GM21529 (cell line): ENCODE results near the gene ATP5F1A.

Experiments used
- ATAC-seq: cut with Tn5 transposase; IDR thresholded peaks from one replicate; pipeline ENCODE4 v1.9.1; 2021; ENCODE audit not compliant: unreplicated experiment

Gene ATP5F1A

DNA sequence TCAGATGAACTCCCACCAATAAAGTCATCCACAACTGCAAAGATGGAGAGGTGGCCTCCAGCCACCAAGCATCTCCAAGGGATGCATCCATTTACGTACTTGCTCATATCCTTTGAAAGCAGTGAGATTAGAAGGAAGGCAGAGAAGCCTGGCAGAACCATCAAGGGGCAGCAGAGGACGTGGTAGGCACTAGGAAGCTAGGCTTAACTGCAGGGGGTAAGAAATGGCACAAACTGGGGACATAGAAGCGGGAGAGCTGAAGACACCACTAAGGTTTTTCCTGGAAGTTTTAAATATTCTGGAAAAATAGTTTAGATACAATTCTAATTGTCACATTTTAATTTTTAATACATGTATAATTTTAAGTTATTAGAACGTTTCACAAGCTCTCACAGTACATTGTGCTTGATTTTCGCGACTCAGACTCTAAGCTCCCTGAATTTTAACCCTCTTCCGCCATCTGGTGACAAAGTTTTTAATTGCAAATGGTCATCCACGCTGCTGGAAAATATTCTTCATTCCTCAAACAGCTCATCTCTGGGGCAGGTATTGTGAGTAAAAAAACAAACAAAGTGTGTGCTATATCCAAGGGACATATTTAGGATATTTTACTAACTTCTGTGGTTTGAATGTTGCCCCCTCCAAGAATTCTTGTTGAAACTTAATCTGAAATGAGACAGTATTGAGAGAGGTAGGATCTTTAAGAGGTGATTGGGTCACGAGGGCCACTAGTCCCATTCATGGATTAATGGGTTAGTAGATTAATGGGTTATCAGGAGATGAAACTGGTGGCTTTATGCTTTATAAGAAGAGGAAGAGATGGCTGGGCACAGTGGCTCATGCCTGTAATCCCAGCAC, 24.4 kb downstream of the ATP5F1A start:
- ATAC-seq = peak; percentile 35

GRCh38 chr18:46072959-46073358, 25.1 kb downstream of the ATP5F1A start:
- ATAC-seq = no peak

- no peak for ATAC-seq
These were observed 25.7 kb downstream of the ATP5F1A start for GRCh38 chr18:46072376-46072867.

- peak; percentile 62 for ATAC-seq
These were observed 26.3 kb downstream of the ATP5F1A start, which contains the start of gene PSTPIP2 for GRCh38 chr18:46071653-46072375. PSTPIP2 (minus strand) TSS chr18:46072260; CDS start chr18:46072188, 72 bp downstream.

DNA sequence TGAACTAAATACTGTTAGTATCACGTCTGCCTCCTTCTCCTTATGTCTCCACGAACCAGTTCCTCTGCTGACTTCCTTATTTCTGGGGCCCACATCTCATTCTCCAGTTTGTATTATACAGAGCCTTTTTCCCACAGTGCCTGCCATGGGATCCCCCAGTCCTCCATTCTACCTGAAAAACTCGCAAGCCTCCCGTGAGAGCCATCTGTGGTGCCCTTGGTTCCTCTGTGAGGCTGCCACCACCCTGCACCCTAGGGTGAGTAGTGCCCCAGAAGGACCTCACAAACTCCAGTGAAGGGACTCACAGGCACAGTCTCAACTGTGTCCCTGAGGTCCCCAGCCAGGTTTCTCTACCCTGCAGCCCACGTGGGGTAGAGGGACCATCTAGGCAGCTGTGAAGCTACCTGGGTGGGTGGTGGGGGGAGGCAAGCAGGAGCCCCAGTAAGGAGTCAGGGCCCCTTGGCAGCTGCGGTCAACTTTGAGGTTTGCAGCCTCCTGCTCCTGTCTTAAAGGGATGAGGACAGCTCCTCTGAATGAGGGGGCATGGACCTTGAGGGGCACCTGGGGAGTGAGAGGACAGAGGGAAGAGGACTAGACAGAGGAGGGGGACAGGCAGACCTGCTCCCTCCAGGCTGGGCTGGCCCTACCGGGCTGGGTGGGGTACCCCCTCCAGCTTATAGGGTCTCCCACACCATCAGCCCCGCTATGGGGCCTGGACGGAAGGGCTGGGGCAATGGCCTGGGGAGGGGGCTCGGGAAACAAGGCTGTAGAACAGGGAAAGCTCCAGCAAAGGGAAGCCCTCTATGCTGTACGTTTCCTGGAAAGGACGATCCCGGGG, 27.1 kb downstream of the ATP5F1A start:
- no peak for ATAC-seq

GRCh38 chr18:46070232-46070631, 27.9 kb downstream of the ATP5F1A start:
- ATAC-seq = no peak

GRCh38 chr18:46069524-46069923, 28.6 kb downstream of the ATP5F1A start:
- no peak for ATAC-seq

DNA sequence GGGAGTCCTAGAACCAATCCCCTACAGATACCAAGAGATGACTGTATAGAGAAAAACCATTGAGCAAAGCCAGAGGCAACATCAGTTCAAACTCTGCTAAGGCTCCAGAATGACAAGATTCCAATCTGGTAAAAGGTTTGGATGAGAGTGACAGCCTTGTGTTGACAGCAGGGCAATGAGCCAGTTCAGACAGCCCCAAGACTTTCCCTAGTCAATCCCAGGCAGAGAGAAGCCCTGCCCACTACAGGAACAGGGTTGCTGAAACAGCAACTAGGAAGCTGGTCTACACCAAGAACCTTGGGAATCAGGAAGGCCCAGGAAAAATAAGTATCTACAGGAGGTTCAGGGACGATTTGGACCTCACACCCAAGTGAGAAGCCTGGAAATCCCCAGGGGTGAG, 29.3 kb downstream of the ATP5F1A start:
- ATAC-seq = no peak

DNA sequence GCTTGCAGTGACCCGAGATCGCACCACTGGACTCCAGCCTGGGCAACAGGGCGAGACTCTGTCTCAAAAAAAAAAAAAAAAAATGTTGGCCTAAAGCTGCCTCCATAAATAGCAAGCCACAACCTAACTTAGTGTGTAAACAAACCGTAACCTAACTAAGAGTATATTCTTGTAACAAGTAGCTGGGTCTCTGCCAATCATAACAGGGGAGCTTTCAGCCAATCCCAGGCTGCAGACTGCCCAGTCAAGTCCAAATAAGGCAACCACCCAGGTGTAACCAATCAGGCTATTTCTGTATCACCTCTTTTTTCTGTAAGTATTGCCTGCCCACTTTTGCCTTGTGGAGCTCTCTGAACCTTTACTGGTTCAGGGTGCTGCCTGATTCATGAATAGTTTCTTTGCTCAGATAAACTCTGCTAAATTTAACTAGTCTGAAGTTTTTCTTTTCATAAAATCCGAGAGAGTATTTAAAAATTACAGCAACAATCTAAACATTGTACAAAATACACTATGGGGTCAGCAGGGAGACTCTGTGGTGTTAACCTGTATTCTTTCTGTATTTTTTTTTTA, 30.6 kb downstream of the ATP5F1A start:
- ATAC-seq = no peak

DNA sequence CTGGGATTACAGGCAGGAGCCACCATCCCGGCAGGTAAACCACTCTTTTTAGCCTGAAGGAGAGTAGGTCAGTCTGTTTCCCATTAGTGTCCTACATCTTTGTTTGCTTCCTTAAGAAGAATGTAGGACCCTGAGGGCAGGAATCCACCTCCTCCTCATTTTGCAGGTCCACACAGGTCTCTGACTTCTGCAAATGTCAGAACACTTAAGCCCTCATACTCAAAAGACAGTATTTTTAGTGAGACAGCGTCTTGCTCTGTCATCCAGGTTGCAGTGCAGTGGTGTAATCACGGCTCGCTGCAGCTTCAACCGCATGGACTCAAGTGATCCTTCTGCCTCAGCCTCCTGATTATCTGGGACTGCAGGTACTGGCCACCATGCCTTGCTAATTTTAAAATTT, 35.3 kb downstream of the ATP5F1A start:
- ATAC-seq = no peak

GRCh38 chr18:46061796-46062195, 36.3 kb downstream of the ATP5F1A start:
- no peak for ATAC-seq

DNA sequence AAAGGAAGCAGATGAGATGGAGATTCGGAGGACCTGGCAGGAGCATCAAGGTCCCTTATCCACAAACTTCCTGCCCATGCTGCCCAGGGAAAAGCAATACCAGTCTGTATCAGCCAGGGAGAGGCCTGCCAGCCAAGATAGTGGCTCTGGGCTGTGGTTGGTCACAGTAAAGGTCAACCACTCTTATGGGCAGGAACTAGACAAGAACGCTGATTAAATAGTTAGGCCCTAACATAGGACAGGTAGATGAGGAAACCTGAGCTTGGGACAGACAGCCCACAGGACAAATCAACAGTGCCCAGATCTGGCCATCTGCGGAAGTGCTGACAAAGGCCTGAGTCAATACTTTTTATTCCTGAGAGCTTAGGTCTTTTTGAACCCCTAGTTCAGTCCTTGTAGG, 36.7 kb downstream of the ATP5F1A start:
- ATAC-seq = no peak

- no peak for ATAC-seq
These were observed 37.7 kb downstream of the ATP5F1A start for GRCh38 chr18:46060359-46060841.

DNA sequence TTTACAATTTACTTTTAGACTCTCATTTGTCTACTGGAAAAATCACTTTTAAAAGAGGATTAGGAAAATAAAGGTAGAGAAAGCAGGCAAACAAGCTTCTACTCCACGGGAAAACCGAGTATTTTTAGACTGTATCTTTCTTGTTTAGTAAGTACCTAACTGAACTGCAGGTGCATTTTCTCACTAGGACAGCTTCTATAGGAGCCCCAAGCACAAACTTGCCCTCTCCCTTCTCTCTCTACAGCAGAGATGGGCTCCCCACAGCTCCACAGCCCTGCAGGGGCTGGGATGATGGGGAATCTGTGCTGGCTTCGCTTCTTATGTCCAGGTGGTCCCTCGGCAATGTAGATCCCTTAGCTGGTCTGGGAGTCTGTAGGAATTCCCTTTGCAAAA, 42.3 kb downstream of the ATP5F1A start:
- ATAC-seq = no peak

- ATAC-seq = peak; percentile 47
These were observed 42.9 kb downstream of the ATP5F1A start for GRCh38 chr18:46054956-46055837.

GRCh38 chr18:46053368-46054095, 44.6 kb downstream of the ATP5F1A start:
- ATAC-seq = no peak

DNA sequence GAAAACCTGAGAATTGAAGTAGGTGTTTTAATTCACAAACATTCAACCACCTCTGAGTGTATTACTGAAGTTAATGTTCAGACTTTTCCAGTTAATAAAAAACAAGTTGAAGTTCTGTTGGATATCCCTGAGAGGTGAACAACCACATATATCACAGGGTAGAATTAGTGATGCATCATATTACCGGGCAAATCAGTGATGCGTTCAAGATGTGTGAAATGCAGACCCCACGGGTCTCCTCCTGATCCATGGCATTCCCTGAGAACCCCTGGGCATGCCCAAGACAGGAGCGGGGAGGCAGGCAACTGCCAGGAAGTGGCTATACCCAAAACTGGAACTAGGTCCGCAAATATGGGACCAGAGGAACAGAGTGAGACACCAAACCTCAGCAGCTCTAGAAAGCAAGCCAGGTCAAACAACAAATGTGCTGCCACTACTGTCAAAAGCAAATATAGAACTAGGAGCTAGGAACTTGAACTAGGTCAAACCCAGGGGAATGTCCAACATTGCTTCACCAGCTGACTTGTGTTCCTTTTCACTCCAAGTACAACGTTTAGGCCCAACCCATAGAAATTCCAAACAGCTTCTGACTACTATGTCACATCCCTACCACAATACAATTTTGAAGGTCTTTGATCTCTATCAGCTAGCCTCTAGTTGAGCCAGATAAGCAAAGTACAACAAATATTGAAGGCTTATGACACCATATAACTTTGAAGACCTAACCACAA, 46.2 kb downstream of the ATP5F1A start:
- no peak for ATAC-seq

- ATAC-seq = no peak
These were observed 47.8 kb downstream of the ATP5F1A start for GRCh38 chr18:46050268-46050667.
